Nephron progenitor cell (in vitro differentiated cells): ENCODE data around the gene MT4.
A peak's percentile ranks its signal among the peaks of the same experiment; 100 is the strongest.

Experiments
- DNase-seq: peaks from one replicate; pipeline ENCODE4 v3.0.0; 2021
- H3K27ac Mint-ChIP-seq: 2 replicates; pipeline ENCODE4 v1.8.0; 2021; ENCODE audit warnings: mild to moderate bottlenecking, moderate library complexity, mixed read lengths
- H3K27me3 Mint-ChIP-seq: 2 replicates; pipeline ENCODE4 v1.8.0; 2021; ENCODE audit warnings: mild to moderate bottlenecking, low read depth, mixed read lengths; ENCODE audit not compliant: poor library complexity
- H3K36me3 Mint-ChIP-seq: 2 replicates; pipeline ENCODE4 v1.8.0; 2021; ENCODE audit warnings: low read depth, mixed read lengths
- H3K4me1 Mint-ChIP-seq: 2 replicates; pipeline ENCODE4 v1.8.0; 2021; ENCODE audit warnings: mixed read lengths
- H3K4me3 Mint-ChIP-seq: 2 replicates; pipeline ENCODE4 v1.8.0; 2021; ENCODE audit warnings: mild to moderate bottlenecking, moderate library complexity, mixed read lengths
- H3K9me3 Mint-ChIP-seq: 2 replicates; pipeline ENCODE4 v1.8.0; 2021; ENCODE audit warnings: mild to moderate bottlenecking, moderate library complexity, mixed read lengths
- TF ChIP-seq, protein P1 (sequence below): fragments of 200-600 bp; sonication (generic); IDR thresholded peaks from 2 replicates; pipeline ENCODE4 v1.5.0; 2021; ENCODE audit warnings: antibody characterized with exemption

Gene MT4

DNA sequence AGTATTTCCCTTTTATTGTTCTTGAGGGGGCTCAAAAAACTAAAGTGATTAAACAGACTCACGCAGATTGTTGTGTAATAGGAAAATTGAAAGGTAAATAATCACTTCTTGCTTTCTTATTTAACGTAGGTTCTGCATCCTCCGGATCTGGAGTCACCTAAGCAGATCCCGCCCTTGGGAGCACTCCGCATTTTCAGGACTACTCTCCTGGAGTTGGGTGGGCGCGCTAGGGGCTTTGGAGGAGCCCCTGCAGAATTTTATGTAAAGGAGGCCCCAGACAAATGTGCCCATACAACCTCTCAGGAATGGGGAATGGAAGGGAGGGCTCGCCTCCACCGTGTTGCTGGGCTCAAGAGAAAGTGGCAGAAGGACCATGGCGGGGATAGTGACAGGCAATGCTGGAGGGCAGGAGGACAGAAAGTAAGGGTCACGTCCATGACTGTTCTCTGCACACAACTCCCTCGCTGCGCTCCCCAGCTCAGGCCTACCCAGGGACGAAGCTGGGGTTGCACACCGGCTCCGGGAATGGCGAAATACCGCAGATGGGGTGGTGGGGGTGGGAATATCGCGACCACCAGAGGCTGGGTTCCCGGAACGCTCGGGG is 51.8 kb downstream of the MT4 start:
- peaks cover 29% of the 10 kb centered on the region for H3K4me1 Mint-ChIP-seq
- H3K4me3 Mint-ChIP-seq, result peak overlapping the region; percentile 80
- DNase-seq, result no peak
- TF ChIP-seq, protein P1, sequence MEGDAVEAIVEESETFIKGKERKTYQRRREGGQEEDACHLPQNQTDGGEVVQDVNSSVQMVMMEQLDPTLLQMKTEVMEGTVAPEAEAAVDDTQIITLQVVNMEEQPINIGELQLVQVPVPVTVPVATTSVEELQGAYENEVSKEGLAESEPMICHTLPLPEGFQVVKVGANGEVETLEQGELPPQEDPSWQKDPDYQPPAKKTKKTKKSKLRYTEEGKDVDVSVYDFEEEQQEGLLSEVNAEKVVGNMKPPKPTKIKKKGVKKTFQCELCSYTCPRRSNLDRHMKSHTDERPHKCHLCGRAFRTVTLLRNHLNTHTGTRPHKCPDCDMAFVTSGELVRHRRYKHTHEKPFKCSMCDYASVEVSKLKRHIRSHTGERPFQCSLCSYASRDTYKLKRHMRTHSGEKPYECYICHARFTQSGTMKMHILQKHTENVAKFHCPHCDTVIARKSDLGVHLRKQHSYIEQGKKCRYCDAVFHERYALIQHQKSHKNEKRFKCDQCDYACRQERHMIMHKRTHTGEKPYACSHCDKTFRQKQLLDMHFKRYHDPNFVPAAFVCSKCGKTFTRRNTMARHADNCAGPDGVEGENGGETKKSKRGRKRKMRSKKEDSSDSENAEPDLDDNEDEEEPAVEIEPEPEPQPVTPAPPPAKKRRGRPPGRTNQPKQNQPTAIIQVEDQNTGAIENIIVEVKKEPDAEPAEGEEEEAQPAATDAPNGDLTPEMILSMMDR, result no peak
- H3K27ac Mint-ChIP-seq, result no peak overlapping the region
- H3K27me3 Mint-ChIP-seq, result peaks cover 98% of the 10 kb centered on the region
- no peaks in the 10 kb centered on the region for H3K36me3 Mint-ChIP-seq
- no peaks in the 10 kb centered on the region for H3K9me3 Mint-ChIP-seq

DNA sequence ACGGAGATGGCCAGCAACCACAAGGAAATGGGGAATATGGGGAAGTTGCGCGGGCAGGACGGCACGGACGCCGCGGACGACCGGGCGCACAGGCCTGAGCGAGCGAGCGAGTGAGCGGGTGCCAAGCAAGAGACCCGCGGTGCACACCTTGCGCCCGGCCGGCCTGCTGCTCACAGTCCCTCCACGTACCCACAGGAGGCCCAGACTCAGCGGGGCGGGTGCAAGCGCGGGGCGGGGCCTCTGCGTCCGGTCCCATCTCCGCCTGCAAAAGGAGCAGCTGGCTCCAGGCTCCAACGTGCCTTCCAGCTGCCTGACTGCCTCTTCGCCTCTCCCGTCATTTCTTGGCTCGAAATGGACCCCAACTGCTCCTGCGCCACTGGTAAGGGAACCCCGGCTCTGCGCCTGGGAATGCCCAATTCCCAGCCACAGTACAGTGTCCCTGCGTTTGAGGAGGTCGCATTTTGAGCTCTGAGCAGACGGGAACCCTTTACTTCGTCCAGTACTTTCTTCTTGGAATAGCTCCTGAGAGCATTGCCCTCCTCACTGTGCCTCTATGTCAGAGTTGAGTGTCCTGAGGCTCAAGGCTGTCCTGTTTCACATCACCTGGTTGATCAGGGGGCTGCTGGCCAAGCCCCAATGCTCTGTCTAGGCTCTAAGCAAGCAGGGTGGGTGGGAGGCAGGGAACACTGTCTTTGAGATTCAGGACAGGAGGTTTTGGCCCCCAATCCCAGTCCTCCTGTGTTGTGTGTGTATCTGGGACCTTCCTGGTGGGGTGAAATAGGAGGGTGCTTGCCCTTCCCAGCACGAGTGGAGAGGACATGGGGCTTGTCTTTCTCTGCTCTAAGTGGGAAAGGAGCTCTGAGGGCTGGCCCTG is 52.6 kb downstream of the MT4 start:
- Mint-ChIP-seq H3K36me3 (no peaks in the 10 kb centered on the region), H3K4me1 (peaks cover 31% of the 10 kb centered on the region), H3K4me3 (peak overlapping the region; percentile 80), H3K27me3 (peaks cover 100% of the 10 kb centered on the region), H3K9me3 (no peaks in the 10 kb centered on the region), H3K27ac (no peak overlapping the region)
- peak; percentile 67 for DNase-seq
- TF ChIP-seq, protein P1, result no peak

DNA sequence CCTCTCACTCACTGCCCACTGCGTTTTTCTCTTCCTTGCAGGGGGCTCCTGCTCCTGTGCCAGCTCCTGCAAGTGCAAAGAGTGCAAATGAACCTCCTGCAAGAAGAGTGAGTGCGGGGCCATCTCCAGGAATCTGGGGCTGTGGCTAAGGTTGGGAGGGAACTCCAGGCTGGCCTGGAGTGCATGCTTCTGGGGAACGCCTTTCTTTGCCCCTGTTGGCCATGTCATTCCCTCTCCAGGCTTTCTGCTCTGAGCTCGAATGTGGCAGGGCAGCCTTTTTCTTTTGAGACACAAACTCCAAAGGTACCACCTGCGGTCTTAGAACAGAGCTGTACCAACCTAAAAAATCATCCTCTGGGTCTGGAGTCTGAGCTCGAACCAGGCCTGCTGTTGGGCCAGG is 53.3 kb downstream of the MT4 start:
- H3K9me3 Mint-ChIP-seq, result peaks cover 6% of the 10 kb centered on the region
- DNase-seq, result no peak
- H3K27me3 Mint-ChIP-seq, result peaks cover 100% of the 10 kb centered on the region
- H3K4me1 Mint-ChIP-seq, result peaks cover 31% of the 10 kb centered on the region
- H3K36me3 Mint-ChIP-seq, result no peaks in the 10 kb centered on the region
- H3K4me3 Mint-ChIP-seq, result no peak overlapping the region
- no peak overlapping the region for H3K27ac Mint-ChIP-seq
- TF ChIP-seq, protein P1, result no peak
